Body of pancreas (tissue), 4 donors: Measurements from ENCODE around the gene BMP10.

Experiments used
- POLR2A ChIP-seq, 3 donors: fragments of 450-650 bp; IDR thresholded peaks; one replicate each; pipeline ENCODE4 v1.6.1; 2016; ENCODE audit warnings: antibody characterized with exemption in 3 of 3, mild to moderate bottlenecking in 2 of 3
- TF ChIP-seq, protein P1 (sequence below), 7 experiments: fragments of 450-650 bp in 4 of 7; fragments of 200-600 bp in 3 of 7; sonication (generic) in 3 of 7; IDR thresholded peaks; one replicate each; pipeline ENCODE4 v1.5.1; 2016 to 2019; ENCODE audit warnings: antibody characterized with exemption in 7 of 7

DNA sequence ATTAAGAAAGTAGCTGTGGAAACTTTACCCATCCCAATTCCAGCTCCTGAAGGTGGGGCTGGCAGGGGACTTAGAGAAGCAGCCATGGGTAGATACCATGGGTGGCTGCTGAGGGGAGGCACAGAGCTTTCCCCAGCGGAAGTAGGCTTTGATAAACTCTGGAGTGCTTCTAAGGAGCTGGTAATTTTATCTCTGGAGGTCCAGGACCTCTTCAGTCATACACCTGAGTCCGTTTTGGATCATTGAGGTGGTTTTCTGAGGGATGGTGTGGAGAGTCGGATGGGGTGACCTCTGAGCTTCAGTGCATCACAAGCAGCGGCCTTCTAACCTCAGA, 36.7 kb upstream of the BMP10 start:
- TF ChIP-seq, protein P1, sequence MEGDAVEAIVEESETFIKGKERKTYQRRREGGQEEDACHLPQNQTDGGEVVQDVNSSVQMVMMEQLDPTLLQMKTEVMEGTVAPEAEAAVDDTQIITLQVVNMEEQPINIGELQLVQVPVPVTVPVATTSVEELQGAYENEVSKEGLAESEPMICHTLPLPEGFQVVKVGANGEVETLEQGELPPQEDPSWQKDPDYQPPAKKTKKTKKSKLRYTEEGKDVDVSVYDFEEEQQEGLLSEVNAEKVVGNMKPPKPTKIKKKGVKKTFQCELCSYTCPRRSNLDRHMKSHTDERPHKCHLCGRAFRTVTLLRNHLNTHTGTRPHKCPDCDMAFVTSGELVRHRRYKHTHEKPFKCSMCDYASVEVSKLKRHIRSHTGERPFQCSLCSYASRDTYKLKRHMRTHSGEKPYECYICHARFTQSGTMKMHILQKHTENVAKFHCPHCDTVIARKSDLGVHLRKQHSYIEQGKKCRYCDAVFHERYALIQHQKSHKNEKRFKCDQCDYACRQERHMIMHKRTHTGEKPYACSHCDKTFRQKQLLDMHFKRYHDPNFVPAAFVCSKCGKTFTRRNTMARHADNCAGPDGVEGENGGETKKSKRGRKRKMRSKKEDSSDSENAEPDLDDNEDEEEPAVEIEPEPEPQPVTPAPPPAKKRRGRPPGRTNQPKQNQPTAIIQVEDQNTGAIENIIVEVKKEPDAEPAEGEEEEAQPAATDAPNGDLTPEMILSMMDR (IDR thresholded peaks at IDR 0.05): no peak
- no peak for TF ChIP-seq POLR2A (IDR thresholded peaks at IDR 0.05)
